H1 (cell line): ENCODE measurements around the gene ADGRV1. TPM values are rescaled to one million over a fixed set of nuclear protein-coding genes. Genes with fewer than 3 reads are reported as not detected.

Source experiments
- CTCF ChIA-PET: fragments of 300-600 bp; sonication (Branson Sonifier 250); formaldehyde crosslinking; loops from one replicate; lab custom pipeline; 2021; ENCODE audit not compliant: partially characterized antibody; lab: Charles Lee
- POLR2A ChIA-PET: fragments of 300-600 bp; sonication (Branson Sonifier 250); formaldehyde crosslinking; loops from one replicate; lab custom pipeline; 2021; ENCODE audit warnings: inconsistent platforms; ENCODE audit not compliant: partially characterized antibody; lab: Charles Lee
- DNase-seq, 2 experiments: peaks; one replicate each; pipeline versions ENCODE4 v3.0.0 to v3.0.0-alpha.2; 2010 to 2022; ENCODE audit warnings: low spot score in 2 of 2, low read depth in 1 of 2, mixed read lengths in 1 of 2
- FAIRE-seq: peaks from 2 replicates; lab custom pipeline; 2011; peaks lifted over from hg19 to GRCh38; lab: Jason Lieb, UNC
- H2AFZ ChIP-seq: 2 replicates; pipeline ENCODE4 v1.8.1; 2012; ENCODE audit warnings: low read length, inconsistent platforms
- H2AK5ac ChIP-seq: 2 replicates; pipeline ENCODE4 v1.6.1; 2013; ENCODE audit warnings: low read depth, low read length
- H2BK120ac ChIP-seq: replicated peaks from 2 replicates; pipeline ENCODE3; 2013; ENCODE audit warnings: low read depth, low read length, inconsistent platforms
- H2BK12ac ChIP-seq: 2 replicates; pipeline ENCODE4 v1.6.1; 2013; ENCODE audit warnings: low read depth, low read length
- H2BK15ac ChIP-seq: 2 replicates; pipeline ENCODE4 v1.6.1; 2013; ENCODE audit warnings: low read length
- H2BK20ac ChIP-seq: 2 replicates; pipeline ENCODE4 v1.6.1; 2013; ENCODE audit warnings: low read length
- H2BK5ac ChIP-seq: 2 replicates; pipeline ENCODE4 v1.6.1; 2013; ENCODE audit warnings: low read depth, low read length
- H3K14ac ChIP-seq: 2 replicates; pipeline ENCODE4 v1.6.1; 2013; ENCODE audit warnings: inconsistent platforms; ENCODE audit not compliant: insufficient read length
- H3K18ac ChIP-seq: 2 replicates; pipeline ENCODE4 v1.6.1; 2013; ENCODE audit warnings: low read length; ENCODE audit errors: extremely low read depth
- H3K23ac ChIP-seq: 2 replicates; pipeline ENCODE4 v1.6.1; 2013; ENCODE audit warnings: inconsistent platforms; ENCODE audit not compliant: insufficient read length
- H3K23me2 ChIP-seq: 2 replicates; pipeline ENCODE4 v1.6.1; 2013; ENCODE audit warnings: low read depth, low read length
- H3K27ac ChIP-seq: 2 replicates; pipeline ENCODE4 v1.6.1; 2011; ENCODE audit warnings: low read depth, low read length, inconsistent platforms
- H3K27me3 ChIP-seq, 4 experiments: replicated peaks in 1 of 4; 1 replicate in 1 of 4; 2 replicates in 3 of 4; pipeline versions ENCODE4 v1.6.1 to v1.8.1; 2011 to 2013; ENCODE audit warnings: low read length in 3 of 4, mild to moderate bottlenecking in 3 of 4, inconsistent platforms in 2 of 4, mixed read lengths in 2 of 4, moderate library complexity in 1 of 4; ENCODE audit not compliant: control insufficient read depth in 3 of 4, insufficient read depth in 3 of 4; ENCODE audit errors: extremely low read depth in 1 of 4
- H3K36me3 ChIP-seq, 4 experiments: 2 replicates each; pipeline versions ENCODE4 v1.6.1 to v1.8.1; 2011 to 2013; ENCODE audit warnings: mild to moderate bottlenecking in 4 of 4, low read length in 3 of 4, moderate library complexity in 2 of 4, control low read depth in 1 of 4, inconsistent platforms in 1 of 4; ENCODE audit not compliant: insufficient read depth in 4 of 4, control insufficient read depth in 2 of 4
- H3K4ac ChIP-seq: replicated peaks from 2 replicates; pipeline ENCODE3; 2013; ENCODE audit warnings: low read length, low read depth, mixed read lengths, inconsistent platforms; ENCODE audit not compliant: insufficient read length
- H3K4me1 ChIP-seq, 4 experiments: replicated peaks in 1 of 4; 1 replicate in 1 of 4; 2 replicates in 3 of 4; pipeline versions ENCODE4 v1.6.1 to v1.8.1; 2011 to 2013; ENCODE audit warnings: low read length in 3 of 4, inconsistent platforms in 2 of 4, mixed read lengths in 1 of 4; ENCODE audit not compliant: insufficient read depth in 4 of 4, control insufficient read depth in 3 of 4
- H3K4me2 ChIP-seq, 2 experiments: 2 replicates each; pipeline versions ENCODE4 v1.6.1 to v1.8.1; 2011 to 2013; ENCODE audit warnings: low read depth in 2 of 2, low read length in 2 of 2, control low read depth in 1 of 2, inconsistent platforms in 1 of 2, mild to moderate bottlenecking in 1 of 2; ENCODE audit not compliant: insufficient read depth in 1 of 2
- H3K4me3 ChIP-seq, 4 experiments: fragments of 200-600, 300-600 bp in 1 of 4; sonication (generic), shearing (Covaris generic), sonication (Bioruptor Twin) in 1 of 4; 2 replicates each; pipeline versions ENCODE4 v1.5.1 to v1.8.1; 2011 to 2016; ENCODE audit warnings: low read length in 4 of 4, low read depth in 3 of 4, control low read depth in 2 of 4, inconsistent platforms in 2 of 4, mild to moderate bottlenecking in 2 of 4, mixed read lengths in 1 of 4, moderate library complexity in 1 of 4; ENCODE audit not compliant: insufficient read depth in 2 of 4; ENCODE audit errors: extremely low read depth in 1 of 4
- H3K56ac ChIP-seq: replicated peaks from 2 replicates; pipeline ENCODE3; 2013; ENCODE audit warnings: low read depth, mild to moderate bottlenecking, mixed read lengths, low read length, inconsistent platforms; ENCODE audit not compliant: insufficient read length
- H3K79me1 ChIP-seq: 2 replicates; pipeline ENCODE4 v1.6.1; 2013; ENCODE audit warnings: low read depth, low read length, control low read depth
- H3K79me2 ChIP-seq, 2 experiments: 2 replicates each; pipeline versions ENCODE4 v1.6.1 to v1.8.1; 2012 to 2013; ENCODE audit warnings: low read length in 2 of 2, mild to moderate bottlenecking in 2 of 2, inconsistent platforms in 1 of 2; ENCODE audit not compliant: insufficient read depth in 2 of 2, control insufficient read depth in 1 of 2
- H3K9ac ChIP-seq, 4 experiments: replicated peaks in 1 of 4; 1 replicate in 1 of 4; 2 replicates in 3 of 4; pipeline versions ENCODE4 v1.6.1 to v1.8.1; 2011 to 2013; ENCODE audit warnings: low read depth in 3 of 4, low read length in 3 of 4, control low read depth in 2 of 4, mild to moderate bottlenecking in 2 of 4, moderate library complexity in 2 of 4, inconsistent platforms in 1 of 4; ENCODE audit errors: extremely low read depth in 1 of 4
- H3K9me3 ChIP-seq, 2 experiments: 2 replicates each; pipeline versions ENCODE4 v1.6.1 to v1.8.1; 2012 to 2013; ENCODE audit warnings: mild to moderate bottlenecking in 2 of 2, moderate library complexity in 2 of 2, control low read depth in 1 of 2, inconsistent platforms in 1 of 2, low read depth in 1 of 2, low read length in 1 of 2, mixed read lengths in 1 of 2; ENCODE audit not compliant: insufficient read depth in 2 of 2
- H4K20me1 ChIP-seq, 2 experiments: replicated peaks in 1 of 2; 2 replicates each; pipeline versions ENCODE3 to v1.8.1; 2011 to 2013; ENCODE audit warnings: inconsistent platforms in 2 of 2, low read length in 2 of 2, mild to moderate bottlenecking in 1 of 2; ENCODE audit not compliant: insufficient read depth in 2 of 2, control insufficient read depth in 1 of 2
- H4K5ac ChIP-seq: 2 replicates; pipeline ENCODE4 v1.6.1; 2013; ENCODE audit warnings: low read length, low read depth, mixed read lengths, inconsistent platforms; ENCODE audit not compliant: insufficient read length
- H4K8ac ChIP-seq: 2 replicates; pipeline ENCODE4 v1.8.0; 2013; ENCODE audit warnings: mild to moderate bottlenecking, moderate library complexity, low read length, inconsistent platforms; ENCODE audit not compliant: insufficient read depth; ENCODE audit errors: extremely low read depth
- H4K91ac ChIP-seq: replicated peaks from 2 replicates; pipeline ENCODE3; 2013; ENCODE audit warnings: low read length, mixed read lengths, inconsistent platforms; ENCODE audit not compliant: insufficient read length
- ATF2 ChIP-seq: IDR thresholded peaks from 2 replicates; pipeline ENCODE4 v1.6.1; 2012; ENCODE audit warnings: low read length, inconsistent platforms
- HDAC6 ChIP-seq: IDR thresholded peaks from one replicate; pipeline ENCODE4 v1.7.1; 2012; ENCODE audit warnings: low read depth, mild to moderate bottlenecking, inconsistent platforms, low read length, moderate library complexity
- MAFK ChIP-seq: IDR thresholded peaks from 2 replicates; pipeline ENCODE4 v1.6.1; 2012; ENCODE audit warnings: low read depth, mild to moderate bottlenecking, improper control_type of control experiment, low read length
- TAF7 ChIP-seq: optimal IDR thresholded peaks from 2 replicates; pipeline ENCODE3; 2011; ENCODE audit warnings: low read depth, mild to moderate bottlenecking, inconsistent platforms, low read length, moderate library complexity, borderline replicate concordance
- TBP ChIP-seq: IDR thresholded peaks from 2 replicates; pipeline ENCODE4 v1.6.1; 2011; ENCODE audit warnings: low read depth, low read length, improper control_type of control experiment
- TEAD4 ChIP-seq: IDR thresholded peaks from 2 replicates; pipeline ENCODE4 v1.6.1; 2012; ENCODE audit warnings: low read depth, low read length, inconsistent platforms, mixed read lengths
- WGBS, 2 experiments: shearing (Covaris generic) in 1 of 2; methylation state at CpG; one replicate each; pipeline versions ENCODE4 v1.1.6 to v1.1.7; 2013 to 2015; ENCODE audit warnings: low lambda C conversion rate in 2 of 2, mixed read lengths in 2 of 2, inconsistent platforms in 1 of 2, low coverage in 1 of 2, missing lambda C conversion rate in 1 of 2; ENCODE audit not compliant: insufficient replicate concordance in 2 of 2, insufficient coverage in 1 of 2, insufficient read length in 1 of 2; ENCODE audit errors: extremely low coverage in 1 of 2, missing lambda C conversion rate in 1 of 2; 5-methylcytosine and 5-hydroxymethylcytosine counted together
- polyA plus RNA-seq, 7 experiments: library from polyadenylated mRNA; depleted of rRNA in 3 of 7; stranded (reverse) in 5 of 7; unstranded in 2 of 7; fragments of >200 nt in 5 of 7; fragments of 200-250 nt in 2 of 7; gene quantifications; 1 replicate in 5 of 7; 2 replicates in 1 of 7; 4 replicates in 1 of 7; pipeline versions ENCODE4 v1.2.1 to v1.2.3, GENCODE V29; 2011 to 2013; ENCODE audit warnings: missing spikeins in 2 of 7, mixed read lengths in 2 of 7
- total RNA-seq: library from RNA; stranded (reverse); fragmentation: NEBNext Ultra II Directional; extraction: Animal tissue kit (Norgen Biotek cat#: 25700); gene quantifications from 2 replicates; pipeline ENCODE4 v1.2.1, GENCODE V29; 2021

ADGRV1 gene
- total and polyA plus RNA-seq, 2 of the 8 experiments (the other 6 are each of a cell fraction or from before 2014, with no cell fraction given), result 53.1 to 62.2 TPM

DNA sequence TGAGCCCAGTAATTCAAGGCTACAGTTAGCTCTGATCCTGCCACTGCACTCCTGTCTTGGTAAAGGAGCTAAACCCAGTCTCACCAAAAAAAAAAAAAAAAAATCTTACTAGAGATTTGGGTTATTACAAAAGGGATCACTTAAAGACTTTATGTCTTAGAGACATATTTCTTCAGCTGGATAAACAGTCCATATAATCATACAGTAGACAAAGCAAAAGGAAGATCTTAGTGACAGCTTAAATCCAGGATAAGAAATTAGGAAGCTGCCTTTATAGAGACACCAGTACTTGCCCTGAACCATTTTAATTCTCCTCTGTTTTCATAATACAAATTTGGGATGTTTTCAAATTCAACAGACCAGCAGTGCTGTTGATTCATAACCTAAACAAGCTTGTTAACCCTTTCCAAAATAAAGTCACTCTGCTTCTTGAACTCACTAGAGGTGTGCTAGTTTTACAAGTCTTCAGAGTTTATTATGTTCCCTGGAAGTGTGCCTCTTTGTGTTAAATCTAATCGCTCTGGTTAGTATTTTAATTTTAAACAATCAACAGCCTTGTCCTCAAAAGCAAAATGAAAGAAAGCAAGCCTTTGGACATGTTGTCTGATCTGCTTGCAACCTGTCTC, 569.0 kb downstream of the ADGRV1 start:
- peak overlapping the region in 1 of 4 experiments; percentile 34; a peak in 1 of 7 replicates for H3K9ac ChIP-seq
- ChIA-PET POLR2A (no interaction called here), CTCF (interaction anchor here (0.6 to 1.6 kb wide), 6 partner anchors 12 to 307 kb away, joined by 3 to 6 read pairs (median 4); no protein-coding TSS in a partner anchor)
- no peaks in the 10 kb centered on the region for H3K36me3 ChIP-seq
- no peak overlapping the region for H2BK15ac ChIP-seq
- no peak for DNase-seq
- H4K91ac ChIP-seq, result no peak overlapping the region
- H2AFZ ChIP-seq, result no peak overlapping the region
- H3K56ac ChIP-seq, result no peak overlapping the region
- H3K79me2 ChIP-seq, result no peaks in the 10 kb centered on the region
- H3K18ac ChIP-seq, result no peak overlapping the region
- H3K4me3 ChIP-seq, result no peak overlapping the region
- FAIRE-seq, result no peak
- no peaks in the 10 kb centered on the region for H3K27me3 ChIP-seq
- TF ChIP-seq TBP (no peak), MAFK (no peak), HDAC6 (no peak), ATF2 (no peak), TEAD4 (no peak), TAF7 (no peak)
- TF ChIP-seq, all 59 proteins: peak for 0
- Histone ChIP-seq H2BK20ac (no peak overlapping the region), H2BK120ac (no peak overlapping the region), H2BK5ac (no peak overlapping the region), H3K14ac (no peak overlapping the region), H2AK5ac (no peak overlapping the region), H3K4me1 (no peaks in the 10 kb centered on the region), H3K79me1 (no peaks in the 10 kb centered on the region), H3K23me2 (no peaks in the 10 kb centered on the region), H3K4me2 (no peak overlapping the region), H3K27ac (no peak overlapping the region), H3K9me3 (no peaks in the 10 kb centered on the region), H4K5ac (no peak overlapping the region), H3K23ac (no peak overlapping the region), H4K8ac (no peak overlapping the region), H4K20me1 (no peaks in the 10 kb centered on the region), H2BK12ac (no peak overlapping the region), H3K4ac (no peak overlapping the region)
- WGBS, 2 experiments, result 83% methylated on average over 1 of the region's 1 CpG; no CpG with 5 or more reads in 1 of the 2 experiments
